NCI-H1092 treated with DMSO at 0.1 percent for 48 hours (cell line): ENCODE data around the gene SPECC1L.
"Not testable (repeated sequence)": the region's sequence is repeated elsewhere in the genome, so short reads cannot be mapped to it uniquely, and the experiment has no call there.

Experiments used
- DNase-seq: peaks from one replicate; lab custom pipeline; 2025; lab: John Stamatoyannopoulos, UW

The SPECC1L gene

DNA sequence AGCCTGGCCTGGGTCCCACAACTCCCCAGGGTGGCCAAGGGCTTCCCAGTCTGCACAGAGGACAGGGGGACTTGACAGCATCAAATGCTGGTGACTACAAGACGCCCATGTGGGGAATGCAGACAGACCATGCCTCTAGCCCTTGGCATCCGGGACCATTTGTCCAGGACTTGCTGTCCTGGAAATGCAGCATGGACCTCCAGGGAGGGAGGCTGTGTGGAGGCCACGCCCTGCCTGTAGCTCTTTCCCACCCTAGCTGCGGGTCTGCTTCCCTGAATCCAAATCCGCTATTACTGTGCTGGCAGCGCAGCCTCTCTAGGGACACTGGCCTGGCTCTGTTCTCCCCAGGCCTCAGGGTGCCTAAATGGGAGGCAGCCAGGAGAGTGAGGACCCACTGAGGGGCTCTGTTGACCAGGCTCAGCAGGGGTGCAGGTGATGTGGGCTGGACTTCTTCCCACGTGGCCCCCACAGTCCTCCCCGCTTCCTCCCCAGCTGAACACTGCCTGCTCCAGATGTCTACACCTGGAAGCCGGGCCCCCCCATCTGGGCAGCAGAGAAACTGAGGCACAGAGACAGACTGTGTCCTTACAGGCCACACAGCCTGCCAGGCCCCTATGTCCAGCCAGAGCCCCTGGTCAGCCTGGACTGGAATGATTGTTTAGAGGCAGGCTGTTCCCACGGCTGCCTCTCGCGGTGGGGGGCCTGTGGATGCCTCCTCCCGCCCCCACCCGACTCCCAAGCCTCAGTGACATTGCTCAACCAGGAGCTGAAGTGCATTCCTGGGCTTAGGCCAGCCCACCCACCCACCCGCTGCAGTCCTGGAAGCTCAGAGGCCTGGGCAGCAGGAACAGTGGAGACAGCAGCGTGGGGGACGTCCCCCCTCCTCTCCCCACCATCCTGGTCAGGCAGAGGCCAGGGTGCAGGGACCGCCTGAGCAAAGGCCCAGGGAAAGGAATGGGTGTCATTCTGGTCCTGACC is 24.8 kb upstream of the SPECC1L start:
- DNase-seq, result not testable (repeated sequence)

GRCh38 chr22:24247011-24247507 is 23.6 kb upstream of the SPECC1L start:
- no peak for DNase-seq

DNA sequence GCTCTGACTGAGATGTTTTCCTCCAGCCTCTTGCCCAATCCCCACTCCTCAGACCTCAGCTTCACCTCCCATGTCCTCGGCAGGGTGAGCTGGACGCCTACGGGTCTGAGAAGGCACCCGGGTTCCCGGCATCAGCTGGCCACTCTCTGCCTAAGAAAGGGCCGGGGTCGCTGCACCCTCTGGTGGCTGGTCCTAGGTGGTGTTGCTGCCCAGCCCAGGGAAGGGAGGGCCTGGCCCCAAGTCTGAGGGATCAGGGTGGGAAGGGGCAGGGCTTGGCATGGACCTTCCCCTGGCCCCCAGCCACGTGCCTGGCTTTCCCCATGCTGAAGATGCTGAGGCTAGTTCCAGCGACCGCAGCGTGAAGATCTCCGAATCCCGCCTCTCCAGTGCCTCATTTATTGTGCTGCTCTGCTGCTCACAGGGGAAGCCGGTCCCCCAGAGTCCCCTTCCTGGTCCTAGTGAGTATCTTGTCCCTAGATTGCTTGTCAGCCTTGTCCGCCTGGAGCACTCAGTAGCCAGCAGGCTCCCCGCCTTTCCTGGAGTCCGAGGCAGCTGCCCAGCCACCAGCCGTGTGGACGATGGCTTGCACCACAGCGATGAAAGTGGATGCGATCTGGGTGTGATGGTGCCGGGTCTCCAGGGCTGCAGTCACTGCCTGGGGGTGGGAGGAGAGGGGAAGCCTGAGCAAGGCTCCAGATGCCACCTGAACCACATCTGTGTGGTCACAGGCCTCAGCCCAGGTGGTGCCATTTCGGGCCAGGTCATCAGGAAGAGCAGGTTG is 22.9 kb upstream of the SPECC1L start:
- peak; percentile 67 for DNase-seq

- not testable (repeated sequence) for DNase-seq
Observed at GRCh38 chr22:24248611-24249010, 22.0 kb upstream of the SPECC1L start.

DNA sequence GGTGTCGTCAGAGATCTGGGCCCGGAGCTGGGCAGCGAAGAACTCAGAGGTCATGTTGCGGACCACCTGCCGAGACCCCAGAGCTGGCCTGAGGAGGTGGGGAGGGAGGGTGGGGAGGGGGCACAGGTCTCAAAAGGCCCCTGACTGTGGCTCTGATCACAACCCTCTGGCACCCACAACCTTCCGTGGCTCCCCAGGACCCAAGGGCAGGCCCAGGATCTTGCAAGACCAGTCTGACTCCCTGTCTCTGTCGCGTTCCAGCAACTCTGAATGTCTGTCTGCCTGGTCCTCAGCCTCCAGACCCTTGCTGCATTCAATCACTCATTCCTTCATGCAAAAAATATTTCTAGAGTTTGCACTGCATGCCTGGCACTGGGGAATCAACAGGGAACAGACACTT is 21.2 kb upstream of the SPECC1L start:
- not testable (repeated sequence) for DNase-seq

DNA sequence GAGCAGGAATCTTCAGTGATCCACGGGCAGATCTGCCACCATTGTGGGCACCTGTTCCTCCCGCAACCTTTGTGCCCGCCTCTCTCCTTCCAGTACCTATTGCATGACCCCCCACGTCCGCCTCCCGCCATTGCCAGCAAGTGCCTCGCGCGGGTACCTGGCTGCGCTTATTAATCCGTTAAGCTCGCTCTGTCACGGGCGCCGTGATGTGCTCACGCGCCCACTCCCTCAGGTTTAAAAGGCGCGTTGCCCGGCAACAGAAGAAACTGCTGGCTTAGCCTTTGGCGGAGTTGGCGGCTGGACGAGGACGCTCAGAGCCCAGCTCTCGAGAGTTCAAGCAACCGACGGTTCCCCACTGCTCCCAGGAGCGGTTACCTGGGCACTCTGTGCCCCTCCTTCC is 19.3 kb upstream of the SPECC1L start:
- DNase-seq, result not testable (repeated sequence)

- DNase-seq, result not testable (repeated sequence)
Observed at GRCh38 chr22:24253126-24253525, 17.5 kb upstream of the SPECC1L start.

- not testable (repeated sequence) for DNase-seq
Observed at GRCh38 chr22:24256136-24256535, 14.5 kb upstream of the SPECC1L start.

- DNase-seq, result not testable (repeated sequence)
Observed at GRCh38 chr22:24256736-24257135, 13.9 kb upstream of the SPECC1L start.

- DNase-seq, result peak; percentile 17
Observed at GRCh38 chr22:24259459-24259858, 11.2 kb upstream of the SPECC1L start.

- DNase-seq, result not testable (repeated sequence)
Observed at GRCh38 chr22:24262185-24262749, 8.4 kb upstream of the SPECC1L start.

GRCh38 chr22:24263479-24263878 is 7.2 kb upstream of the SPECC1L start:
- not testable (repeated sequence) for DNase-seq

GRCh38 chr22:24264329-24264896 is 6.2 kb upstream of the SPECC1L start:
- DNase-seq, result not testable (repeated sequence)

- no peak for DNase-seq
Observed at GRCh38 chr22:24265734-24266133, 4.9 kb upstream of the SPECC1L start.

DNA sequence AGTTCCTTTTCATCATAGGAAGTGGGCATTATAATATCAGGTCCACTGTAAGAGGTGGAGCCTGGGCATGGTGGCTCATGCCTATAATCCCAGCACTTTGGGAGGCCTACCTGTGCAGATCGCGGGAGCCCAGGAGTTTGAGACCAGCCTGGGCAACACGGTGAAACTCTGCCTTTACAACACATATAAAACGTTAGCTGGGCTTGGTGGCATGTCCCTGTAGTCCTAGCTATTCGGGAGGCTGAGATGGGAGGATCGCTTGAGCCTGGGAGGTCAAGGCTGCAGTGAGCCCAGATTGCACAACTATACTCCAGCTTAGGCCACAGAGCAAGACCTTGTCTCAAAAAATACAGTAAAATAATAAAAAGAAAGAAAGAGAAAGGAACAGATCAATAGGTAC is 4.1 kb upstream of the SPECC1L start:
- not testable (repeated sequence) for DNase-seq

- peak; percentile 55 for DNase-seq
Observed at GRCh38 chr22:24271386-24271854, 789 bp downstream of the SPECC1L start.

DNA sequence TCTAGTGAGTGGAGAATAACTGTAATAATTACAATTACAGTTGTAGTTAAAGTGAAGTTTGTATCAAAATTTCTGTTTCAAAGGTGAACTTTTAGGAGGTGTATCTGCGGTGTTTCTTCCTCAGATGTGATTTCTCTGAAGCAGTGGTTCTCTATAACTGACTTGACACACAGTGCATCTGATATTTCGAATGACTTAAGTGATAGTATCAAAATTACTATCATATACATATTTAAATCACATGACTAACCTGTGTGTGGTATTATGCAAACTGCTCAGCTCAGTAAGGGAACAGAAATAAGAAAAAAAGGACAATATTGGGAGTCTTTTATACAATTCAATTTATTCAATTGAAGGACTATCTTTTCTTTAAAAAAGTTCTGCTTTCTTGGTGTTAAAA is 2.4 kb downstream of the SPECC1L start:
- not testable (repeated sequence) for DNase-seq

DNA sequence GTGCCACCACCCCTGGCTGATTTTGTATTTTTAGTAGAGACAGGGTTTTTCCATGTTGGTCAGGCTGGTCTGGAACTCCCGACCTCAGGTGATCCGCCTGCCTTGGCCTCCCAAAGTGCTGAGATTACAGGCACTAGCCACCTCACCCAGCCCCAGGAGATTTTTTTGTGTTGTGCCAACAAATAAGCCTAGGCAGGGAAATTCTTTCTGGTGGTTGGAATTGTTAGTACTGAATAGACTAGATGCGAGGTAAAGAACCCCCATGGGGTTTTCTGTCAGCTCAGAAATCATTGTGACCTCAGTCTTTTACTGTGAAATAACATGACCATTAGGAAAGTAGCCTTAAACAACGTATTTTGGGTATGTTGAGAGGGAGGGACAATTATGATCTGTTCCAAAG is 3.3 kb downstream of the SPECC1L start:
- DNase-seq, result not testable (repeated sequence)

- not testable (repeated sequence) for DNase-seq
Observed at GRCh38 chr22:24274696-24275405, 4.2 kb downstream of the SPECC1L start.

DNA sequence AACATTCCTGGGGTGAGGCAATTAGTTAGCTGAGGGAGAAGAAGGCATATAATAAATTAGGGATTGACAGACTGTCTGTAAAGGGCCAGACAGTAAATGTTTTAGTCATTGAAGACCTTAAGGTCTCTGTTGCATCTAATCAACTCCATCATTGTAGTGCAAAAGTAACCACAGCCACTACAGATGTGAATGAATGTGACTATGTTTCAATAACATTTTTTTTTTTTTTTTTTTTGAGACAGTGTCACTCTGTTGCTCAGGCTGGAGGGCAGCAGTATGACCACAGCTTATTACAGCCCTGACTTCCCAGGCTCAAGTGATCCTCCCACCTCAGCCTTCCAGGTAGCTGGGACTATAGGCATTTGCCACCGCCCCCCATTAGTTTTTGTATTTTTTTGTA is 9.7 kb downstream of the SPECC1L start:
- not testable (repeated sequence) for DNase-seq

- no peak for DNase-seq
Observed at GRCh38 chr22:24282401-24282800, 11.8 kb downstream of the SPECC1L start.
